GM12878 (cell line): Measurements from ENCODE around the gene PARK7. TPM values are rescaled to one million over a fixed set of nuclear protein-coding genes. Genes with fewer than 3 reads are reported as not detected.

ENCODE experiments used
- ATAC-seq: fragments of 200-7000 bp; cut with Tn5 transposase; 3 replicates; pipeline ENCODE4 v1.9.1; 2020; ENCODE audit warnings: mild to moderate bottlenecking, moderate library complexity
- BruUV-seq: library from RNA; stranded (reverse); fragments of 400-500 nt; replicated peaks from 2 replicates; lab custom pipeline; 2021; lab: Mats Ljungman, UMichigan
- CTCF ChIA-PET: fragments of 300-600 bp; sonication (Branson Sonifier 250); formaldehyde crosslinking; extraction: SDS; loops from one replicate; lab custom pipeline; 2021; ENCODE audit warnings: inconsistent platforms; lab: Yijun Ruan, JAX
- POLR2A ChIA-PET: fragments of 350-600 bp; formaldehyde crosslinking; extraction: SDS; loops from one replicate; lab custom pipeline; 2021; ENCODE audit warnings: inconsistent platforms; lab: Charles Lee
- RAD21 ChIA-PET: fragments of 300-600 bp; sonication (Branson Sonifier 250); formaldehyde crosslinking; loops from one replicate; lab custom pipeline; 2023; ENCODE audit warnings: antibody characterized with exemption; ENCODE audit not compliant: unreplicated experiment; lab: Charles Lee
- SMC1A ChIA-PET: fragments of 300-600 bp; sonication (Branson Sonifier 250); formaldehyde crosslinking; loops from one replicate; lab custom pipeline; 2023; ENCODE audit not compliant: unreplicated experiment, uncharacterized antibody; lab: Charles Lee
- DNase-seq: peaks from one replicate; pipeline ENCODE4 v3.0.0-alpha.2; 2011; ENCODE audit warnings: low read depth, low spot score
- FAIRE-seq: peaks from 3 replicates; lab custom pipeline; 2011; peaks lifted over from hg19 to GRCh38; lab: Jason Lieb, UNC
- H2AFZ ChIP-seq: 2 replicates; pipeline ENCODE4 v1.6.0; 2011; ENCODE audit warnings: low read depth, low read length, control low read depth; ENCODE audit not compliant: control insufficient read depth
- H3K27ac ChIP-seq: 2 replicates; pipeline ENCODE4 v1.5.1; 2011; ENCODE audit warnings: control low read depth; ENCODE audit not compliant: control insufficient read depth, insufficient read depth
- H3K27me3 ChIP-seq, 2 experiments: replicated peaks in 1 of 2; 2 replicates each; pipeline versions ENCODE4 v1.6.0 to v1.6.1; 2011; ENCODE audit warnings: low read length in 1 of 2; ENCODE audit not compliant: control insufficient read depth in 2 of 2, insufficient read depth in 2 of 2
- H3K36me3 ChIP-seq, 2 experiments: 2 replicates each; pipeline ENCODE4 v1.5.1; 2011; ENCODE audit warnings: low read length in 1 of 2; ENCODE audit not compliant: control insufficient read depth in 2 of 2, insufficient read depth in 2 of 2
- H3K4me1 ChIP-seq: 2 replicates; pipeline ENCODE4 v1.6.1; 2011; ENCODE audit warnings: mild to moderate bottlenecking, low read length, moderate library complexity, mixed read lengths; ENCODE audit not compliant: control insufficient read depth, insufficient read depth
- H3K4me2 ChIP-seq: 2 replicates; pipeline ENCODE4 v1.6.0; 2011; ENCODE audit warnings: control low read depth; ENCODE audit not compliant: control insufficient read depth, insufficient read depth
- H3K4me3 ChIP-seq: fragments of 200-600 bp; sonication (generic); 2 replicates; pipeline ENCODE4 v1.5.1; 2016
- H3K79me2 ChIP-seq: 2 replicates; pipeline ENCODE4 v1.6.0; 2011; ENCODE audit warnings: low read length; ENCODE audit not compliant: control insufficient read depth, insufficient read depth
- H3K9ac ChIP-seq: 2 replicates; pipeline ENCODE4 v1.8.0; 2011; ENCODE audit warnings: low read length, control low read depth, mixed read lengths; ENCODE audit not compliant: control insufficient read depth, insufficient read depth
- H3K9me3 ChIP-seq: replicated peaks from 3 replicates; pipeline ENCODE4 v1.5.1; 2011; ENCODE audit warnings: mild to moderate bottlenecking, low read length; ENCODE audit not compliant: control insufficient read depth, insufficient read depth
- H4K20me1 ChIP-seq: 2 replicates; pipeline ENCODE4 v1.6.0; 2011; ENCODE audit not compliant: control insufficient read depth, insufficient read depth
- CHD2 ChIP-seq: IDR thresholded peaks from 2 replicates; pipeline ENCODE4 v1.6.1; 2011; ENCODE audit warnings: low read depth, low read length, improper control_type of control experiment, borderline replicate concordance
- CREB1 ChIP-seq: IDR thresholded peaks from 2 replicates; pipeline ENCODE4 v1.6.1; 2012; ENCODE audit warnings: low read depth, mild to moderate bottlenecking, inconsistent platforms
- ELK1 ChIP-seq: IDR thresholded peaks from 2 replicates; pipeline ENCODE4 v1.6.1; 2012; ENCODE audit warnings: low read depth, low read length, improper control_type of control experiment
- EZH2 ChIP-seq: IDR thresholded peaks from 2 replicates; pipeline ENCODE4 v1.6.1; 2012; ENCODE audit warnings: low read depth, mild to moderate bottlenecking, control low read depth, inconsistent platforms, low read length, borderline replicate concordance; ENCODE audit not compliant: control insufficient read depth
- FOS ChIP-seq: IDR thresholded peaks from 3 replicates; pipeline ENCODE4 v1.6.1; 2011; ENCODE audit warnings: borderline replicate concordance; ENCODE audit not compliant: insufficient read length; ENCODE audit errors: extremely low read depth
- IKZF2 ChIP-seq, 2 experiments: fragments of 450-650 bp; IDR thresholded peaks; 2 replicates each; pipeline ENCODE4 v1.6.1; 2017; ENCODE audit warnings: mild to moderate bottlenecking in 2 of 2, moderate library complexity in 2 of 2
- NR2C1 ChIP-seq: fragments of 450-650 bp; IDR thresholded peaks from 2 replicates; pipeline ENCODE4 v1.6.1; 2017; ENCODE audit warnings: antibody characterized with exemption, mild to moderate bottlenecking, moderate library complexity
- SPI1 ChIP-seq: IDR thresholded peaks from 2 replicates; pipeline ENCODE4 v1.6.1; 2011; ENCODE audit warnings: low read depth, mild to moderate bottlenecking, low read length, moderate library complexity, borderline replicate concordance; ENCODE audit not compliant: insufficient read depth
- YY1 ChIP-seq: IDR thresholded peaks from 2 replicates; pipeline ENCODE4 v1.6.1; 2011; ENCODE audit warnings: low read depth, mild to moderate bottlenecking, low read length
- ZNF207 ChIP-seq: fragments of 450-650 bp; IDR thresholded peaks from 2 replicates; pipeline ENCODE4 v1.6.1; 2014; ENCODE audit warnings: antibody characterized with exemption, mild to moderate bottlenecking, borderline replicate concordance
- ZSCAN29 ChIP-seq: fragments of 450-650 bp; IDR thresholded peaks from 2 replicates; pipeline ENCODE4 v1.6.1; 2017; ENCODE audit warnings: mild to moderate bottlenecking, moderate library complexity
- WGBS: methylation state at CpG from one replicate; pipeline ENCODE4 v1.1.6; 2016; ENCODE audit warnings: low lambda C conversion rate; ENCODE audit not compliant: insufficient replicate concordance, insufficient coverage; ENCODE audit errors: missing lambda C conversion rate; 5-methylcytosine and 5-hydroxymethylcytosine counted together
- in situ Hi-C: fragments of 300-500 bp; cut with MboI; formaldehyde crosslinking; loops from 9 replicates; pipeline ENCODE4 v1.14.3; 2018; ENCODE audit warnings: mixed read lengths
- intact Hi-C: fragments of 100-400 bp; cut with micrococcal nuclease; formaldehyde crosslinking; loops from one replicate; pipeline ENCODE4 v1.14.2; 2022; ENCODE audit not compliant: unreplicated experiment
- polyA plus RNA-seq, 11 experiments: library from polyadenylated mRNA; depleted of rRNA in 4 of 11; unstranded in 6 of 11; stranded (reverse) in 5 of 11; fragments of >200 nt; fragmentation: Nextera tagmentation in 4 of 11; fragmentation: Illumina TruSeq in 1 of 11; extraction: Ambion mirVana in 4 of 11; extraction: Trizol in 1 of 11; gene quantifications; 1 replicate in 1 of 11; 2 replicates in 10 of 11; pipeline versions ENCODE4 v1.2.1 to v1.2.3, GENCODE V29; 2011 to 2016; ENCODE audit warnings: inconsistent platforms in 2 of 11, missing spikeins in 2 of 11, low read depth in 1 of 11
- total RNA-seq, 4 experiments: library from RNA; depleted of rRNA in 3 of 4; stranded (reverse); fragments of >200 nt in 3 of 4; fragmentation: Illumina TruSeq in 1 of 4; extraction: Trizol in 1 of 4; gene quantifications; 2 replicates each; pipeline versions ENCODE4 v1.2.1 to v1.2.3, GENCODE V29; 2013 to 2021

The PARK7 gene
- total and polyA plus RNA-seq, 10 of the 15 experiments (the other 5 are each of a cell fraction or from before 2014, with no cell fraction given): 267 to 1,056 (median 495) TPM

- POLR2A ChIA-PET: no interaction called here
- H2AFZ ChIP-seq: no peak overlapping the region
- BruUV-seq: no TSS peak
- no peak for TF ChIP-seq ELK1
- TF ChIP-seq, all 136 proteins: peak for 0
- Histone ChIP-seq H3K4me2 (no peak overlapping the region), H3K36me3 (no peaks in the 10 kb centered on the region), H3K4me3 (no peak overlapping the region), H3K27me3 (peaks cover 0 to 4% of the 10 kb centered on the region in 2 experiments; a peak in 1 of 4 replicates), H4K20me1 (no peaks in the 10 kb centered on the region), H3K9ac (no peak overlapping the region), H3K79me2 (no peaks in the 10 kb centered on the region), H3K9me3 (no peaks in the 10 kb centered on the region), H3K27ac (no peak overlapping the region), H3K4me1 (peaks cover 5% of the 10 kb centered on the region)
- no peak for DNase-seq
- RAD21 ChIA-PET: no interaction called here
- intact Hi-C loops (no loop called here), in situ Hi-C loops (loop anchor here (5.0 kb wide), 1 partner anchor 290 kb away; no protein-coding TSS in a partner anchor)
- CTCF ChIA-PET: interaction anchor here (0.7 to 0.8 kb wide), 3 partner anchors 40 to 79 kb away, joined by 3 read pairs; no protein-coding TSS in a partner anchor
- no peak for ATAC-seq
- SMC1A ChIA-PET: no interaction called here
- WGBS: 79% methylated on average over 3 of the region's 3 CpGs
- no peak for FAIRE-seq
Observed at GRCh38 chr1:8022395-8023286, 61.1 kb downstream of the PARK7 start.

GRCh38 chr1:8023287-8023994 is 61.9 kb downstream of the PARK7 start:
- RAD21 ChIA-PET: no interaction called here
- DNase-seq (no peak), ATAC-seq (no peak), FAIRE-seq (no peak)
- H3K27ac ChIP-seq: no peak overlapping the region
- no peak overlapping the region for H3K4me2 ChIP-seq
- POLR2A ChIA-PET: no interaction called here
- H3K9me3 ChIP-seq: no peaks in the 10 kb centered on the region
- H4K20me1 ChIP-seq: no peaks in the 10 kb centered on the region
- no peaks in the 10 kb centered on the region for H3K79me2 ChIP-seq
- H3K4me3 ChIP-seq: no peak overlapping the region
- H3K4me1 ChIP-seq: peaks cover 5% of the 10 kb centered on the region
- H3K9ac ChIP-seq: no peak overlapping the region
- H2AFZ ChIP-seq: no peak overlapping the region
- no peaks in the 10 kb centered on the region for H3K36me3 ChIP-seq
- in situ Hi-C loops (loop anchor here (5.0 kb wide), 1 partner anchor 289 kb away; no protein-coding TSS in a partner anchor), intact Hi-C loops (no loop called here)
- CTCF ChIA-PET: interaction anchor here (0.7 to 2.2 kb wide), 8 partner anchors 8 to 292 kb away, joined by 3 to 11 read pairs (median 4); no protein-coding TSS in a partner anchor
- peaks cover 0 to 4% of the 10 kb centered on the region in 2 experiments; a peak in 1 of 4 replicates for H3K27me3 ChIP-seq
- 61% methylated on average over 10 of the region's 10 CpGs for WGBS
- SMC1A ChIA-PET: interaction anchor here (2.5 kb wide), 1 partner anchor 8 kb away, joined by 11 read pairs; no protein-coding TSS in a partner anchor
- BruUV-seq: no TSS peak
- TF ChIP-seq NR2C1: no peak
- TF ChIP-seq ZSCAN29: no peak
- no peak for TF ChIP-seq EZH2
- TF ChIP-seq YY1: no peak
- no peak for TF ChIP-seq CREB1
- TF ChIP-seq IKZF2 (IDR thresholded peaks at IDR 0.05): no peak
- no peak for TF ChIP-seq SPI1
- TF ChIP-seq FOS: no peak
- TF ChIP-seq ZNF207: no peak
- no peak for TF ChIP-seq CHD2
